Midbrain (tissue), 1 donor: ENCODE results near the gene TBX4.
"Not testable (repeated sequence)": the region's sequence is repeated elsewhere in the genome, so short reads cannot be mapped to it uniquely, and the experiment has no call there.

Experiments
- DNase-seq: peaks from one replicate; lab custom pipeline; 2025; lab: John Stamatoyannopoulos, UW

TBX4 gene

DNA sequence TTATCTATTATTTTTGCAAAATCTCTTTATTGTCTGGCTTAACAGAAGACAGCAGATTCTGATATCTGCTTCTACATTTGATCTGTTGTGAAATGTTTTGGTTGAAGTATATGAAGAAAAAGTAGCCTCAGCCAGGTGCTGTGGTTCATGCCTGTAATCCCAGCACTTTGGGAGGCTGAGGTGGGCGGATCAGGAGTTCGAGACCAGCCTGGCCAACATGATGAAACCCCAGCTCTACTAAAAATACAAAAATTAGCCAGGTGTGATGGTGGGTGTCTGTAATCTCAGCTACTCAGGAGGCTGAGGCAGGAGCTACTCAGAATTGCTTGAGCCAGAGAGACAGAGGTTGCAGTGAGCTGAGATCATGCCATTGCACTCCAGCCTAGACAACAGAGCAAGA is 75.2 kb downstream of the TBX4 start:
- DNase-seq, result not testable (repeated sequence)

DNA sequence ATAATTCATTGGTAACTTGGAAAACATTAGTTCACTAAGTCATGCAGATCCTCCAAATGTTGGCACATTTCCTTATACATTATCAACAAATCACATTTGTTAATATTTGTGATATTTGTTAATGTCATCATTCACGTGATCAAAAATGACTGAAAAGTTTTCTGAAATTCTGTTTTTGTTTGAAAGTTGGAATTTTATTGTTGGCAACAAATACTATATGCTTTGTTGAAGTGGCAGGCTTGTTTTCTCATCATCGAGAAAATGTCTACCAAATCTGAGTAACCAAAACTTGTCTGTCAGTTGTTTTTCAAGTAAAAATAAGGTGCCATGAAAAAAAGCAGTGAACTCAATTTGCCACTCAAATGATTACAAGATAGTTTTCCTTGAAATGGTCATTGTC is 75.9 kb downstream of the TBX4 start:
- DNase-seq, result no peak

DNA sequence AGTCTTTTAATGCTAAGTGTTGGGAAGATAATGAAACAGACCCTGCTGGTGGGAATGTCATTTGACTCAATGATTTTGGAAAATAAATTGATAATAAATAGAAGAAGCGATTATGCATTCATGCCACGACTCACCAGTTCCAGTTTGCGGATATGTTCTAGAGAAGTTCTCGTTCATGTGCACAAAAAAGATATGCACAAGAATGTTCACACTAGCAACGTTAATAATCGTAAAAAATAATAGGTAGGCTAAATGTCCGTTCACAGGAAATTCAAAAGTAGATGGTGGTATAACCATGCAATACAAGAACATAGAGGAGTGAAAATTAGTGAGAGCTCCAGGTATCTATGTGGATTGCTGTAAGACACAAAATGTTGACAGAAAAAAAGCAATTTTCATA is 79.0 kb downstream of the TBX4 start:
- DNase-seq, result no peak

DNA sequence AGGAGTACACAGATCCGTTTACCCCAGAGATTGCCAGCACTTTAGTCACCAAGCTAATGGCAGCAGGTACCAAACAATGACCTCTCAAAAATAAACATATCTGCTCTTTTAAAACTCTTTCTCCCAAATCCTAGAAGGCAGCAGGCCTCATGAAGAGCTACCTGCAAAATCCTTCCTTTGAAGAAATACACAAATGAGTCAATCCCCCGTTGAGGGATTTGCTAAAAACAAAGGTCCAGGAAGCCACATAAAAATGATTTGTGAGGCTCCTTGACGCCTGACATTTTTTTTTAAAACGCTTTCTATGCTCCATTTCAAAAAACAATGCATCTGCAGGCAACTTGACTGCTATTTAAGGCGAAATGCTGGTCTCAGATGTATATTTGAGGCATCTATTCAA is 80.6 kb downstream of the TBX4 start:
- no peak for DNase-seq

DNA sequence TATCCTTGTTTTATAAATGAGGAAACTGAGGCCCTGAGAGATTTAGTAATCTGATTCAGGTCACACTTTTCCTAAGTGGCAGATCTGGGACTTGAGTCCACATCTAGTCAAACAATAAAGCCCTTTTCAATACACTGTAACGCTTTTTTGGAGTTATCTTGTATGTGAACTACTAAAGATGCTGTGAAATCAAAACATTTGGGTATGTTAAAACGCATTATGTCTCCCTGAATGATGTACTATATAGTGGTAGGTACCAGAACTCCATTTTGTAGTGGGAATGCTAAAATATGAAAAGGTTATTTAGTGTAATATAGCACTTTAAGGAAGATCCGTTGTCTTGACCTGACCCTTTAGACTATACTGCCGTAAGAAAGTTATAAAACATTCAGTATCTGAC is 81.6 kb downstream of the TBX4 start:
- no peak for DNase-seq

DNA sequence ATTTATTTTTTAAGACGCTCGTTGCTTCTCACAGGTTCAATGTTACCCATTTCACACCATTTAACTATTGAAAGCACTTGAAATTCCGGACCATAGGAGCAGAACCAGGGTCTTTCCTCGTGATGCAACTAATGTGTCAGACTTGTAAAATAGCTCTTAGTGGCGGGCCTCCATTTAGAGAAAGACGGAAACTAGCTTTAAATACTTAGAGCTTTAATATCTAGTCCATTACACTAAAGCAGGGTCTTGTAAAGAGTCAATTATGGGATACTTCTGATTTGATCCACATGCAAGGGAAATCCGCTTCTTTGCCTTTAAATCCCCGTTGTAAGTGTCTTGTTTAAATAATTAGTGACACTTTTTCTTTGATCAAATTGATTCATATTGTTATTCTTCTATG is 82.2 kb downstream of the TBX4 start:
- DNase-seq, result no peak
